SU-DHL-6 (cell line): Measurements from ENCODE around the gene COL20A1.

ENCODE experiments used
- H2AFZ ChIP-seq: fragments of 200-600 bp; sonication (generic); 2 replicates; pipeline ENCODE4 v1.6.1; 2014; ENCODE audit warnings: low read depth, mild to moderate bottlenecking, moderate library complexity, mixed read lengths, antibody characterized with exemption, low read length; ENCODE audit not compliant: severe bottlenecking
- H3F3A ChIP-seq: fragments of 200-600 bp; shearing (Covaris generic); 2 replicates; pipeline ENCODE4 v1.6.0; 2016; ENCODE audit warnings: antibody characterized with exemption, mild to moderate bottlenecking; ENCODE audit not compliant: insufficient read depth
- H3K27ac ChIP-seq: fragments of 200-600 bp; sonication (generic); 2 replicates; pipeline ENCODE4 v1.5.1; 2016; ENCODE audit warnings: low read depth, mild to moderate bottlenecking, low read length, moderate library complexity, mixed read lengths
- H3K27me3 ChIP-seq: fragments of 200-600 bp; sonication (generic), shearing (Covaris generic); 2 replicates; pipeline ENCODE4 v1.6.0; 2014; ENCODE audit warnings: mild to moderate bottlenecking, low read length
- H3K36me3 ChIP-seq: fragments of 200-600 bp; sonication (generic); 2 replicates; pipeline ENCODE4 v1.6.1; 2014; ENCODE audit warnings: mild to moderate bottlenecking, low read length, mixed read lengths
- H3K4me2 ChIP-seq: fragments of 300-600, 200-600 bp; shearing (Covaris generic), sonication (generic); 2 replicates; pipeline ENCODE4 v1.6.0; 2014; ENCODE audit warnings: low read length, low read depth, mild to moderate bottlenecking; ENCODE audit not compliant: poor library complexity, severe bottlenecking
- H3K4me3 ChIP-seq: fragments of 200-600 bp; sonication (generic); 2 replicates; pipeline ENCODE4 v1.5.1; 2014; ENCODE audit warnings: antibody characterized with exemption, low read length, mild to moderate bottlenecking, mixed read lengths; ENCODE audit not compliant: insufficient read depth, poor library complexity, severe bottlenecking
- H3K79me2 ChIP-seq: fragments of 200-600 bp; sonication (generic); 2 replicates; pipeline ENCODE4 v1.6.1; 2014; ENCODE audit warnings: mild to moderate bottlenecking, low read length, moderate library complexity; ENCODE audit not compliant: insufficient read depth
- H3K9ac ChIP-seq: fragments of 200-600 bp; sonication (generic); 2 replicates; pipeline ENCODE4 v1.7.0; 2014; ENCODE audit warnings: mild to moderate bottlenecking, low read length
- H3K9me2 ChIP-seq: fragments of 200-600 bp; sonication (generic); replicated peaks from 2 replicates; pipeline ENCODE4 v1.6.1; 2014; ENCODE audit warnings: low read length; ENCODE audit not compliant: insufficient read depth
- H3K9me3 ChIP-seq: fragments of 200-600 bp; sonication (generic); 2 replicates; pipeline ENCODE4 v1.6.1; 2014; ENCODE audit warnings: low read length, mixed read lengths; ENCODE audit not compliant: insufficient read depth
- H4K20me1 ChIP-seq: fragments of 200-600 bp; sonication (generic); 2 replicates; pipeline ENCODE4 v1.6.1; 2014; ENCODE audit warnings: low read depth, mild to moderate bottlenecking, antibody characterized with exemption, low read length, moderate library complexity, mixed read lengths
- CTCF ChIP-seq: fragments of 200-600 bp; sonication (generic); IDR thresholded peaks from one replicate; pipeline ENCODE4 v1.5.1; 2017; ENCODE audit warnings: antibody characterized with exemption, mild to moderate bottlenecking, low read length, moderate library complexity; ENCODE audit not compliant: insufficient read depth, poor library complexity, severe bottlenecking
- EZH2phosphoT487 ChIP-seq: fragments of 200-600 bp; sonication (generic), shearing (Covaris generic); conservative IDR thresholded peaks from 2 replicates; pipeline ENCODE4 v1.6.1; 2018; ENCODE audit warnings: mild to moderate bottlenecking, antibody characterized with exemption, low read length, moderate library complexity, mixed read lengths

Gene COL20A1

GRCh38 chr20:63255931-63256704 lies 36.9 kb upstream of the COL20A1 start:
- no peaks in the 10 kb centered on the region for H3F3A ChIP-seq
- H3K27ac ChIP-seq = no peak overlapping the region
- H3K9ac ChIP-seq = no peak overlapping the region
- H3K4me2 ChIP-seq = no peak overlapping the region
- no peaks in the 10 kb centered on the region; the same call in 1 of the 2 replicates for H3K27me3 ChIP-seq
- H3K9me3 ChIP-seq = no peaks in the 10 kb centered on the region
- H3K79me2 ChIP-seq = no peaks in the 10 kb centered on the region
- TF ChIP-seq CTCF (no peak), EZH2phosphoT487 (no peak)
- no peak overlapping the region for H2AFZ ChIP-seq
- H3K36me3 ChIP-seq = no peaks in the 10 kb centered on the region
- H3K4me3 ChIP-seq = no peak overlapping the region
- no peaks in the 10 kb centered on the region for H4K20me1 ChIP-seq
- no peaks in the 10 kb centered on the region for H3K9me2 ChIP-seq

- no peak overlapping the region for H2AFZ ChIP-seq
- H3K27me3 ChIP-seq = no peaks in the 10 kb centered on the region; the same call in 1 of the 2 replicates
Measured at GRCh38 chr20:63256954-63257353, 36.0 kb upstream of the COL20A1 start.

GRCh38 chr20:63257629-63258028 lies 35.4 kb upstream of the COL20A1 start:
- H3K79me2 ChIP-seq = no peaks in the 10 kb centered on the region
- no peak for TF ChIP-seq EZH2phosphoT487
- no peak for TF ChIP-seq CTCF
- no peaks in the 10 kb centered on the region for H3F3A ChIP-seq
- H3K9ac ChIP-seq = no peak overlapping the region
- H4K20me1 ChIP-seq = no peaks in the 10 kb centered on the region
- H3K27ac ChIP-seq = no peak overlapping the region
- H3K4me2 ChIP-seq = no peak overlapping the region
- H3K4me3 ChIP-seq = no peak overlapping the region
- H2AFZ ChIP-seq = no peak overlapping the region
- H3K9me3 ChIP-seq = no peaks in the 10 kb centered on the region
- no peaks in the 10 kb centered on the region for H3K36me3 ChIP-seq
- no peaks in the 10 kb centered on the region for H3K9me2 ChIP-seq
- H3K27me3 ChIP-seq = no peaks in the 10 kb centered on the region; the same call in 1 of the 2 replicates

More at GRCh38 chr20:63256954-63257353, 36.0 kb upstream of the COL20A1 start:
- Histone ChIP-seq H4K20me1 (no peaks in the 10 kb centered on the region), H3K36me3 (no peaks in the 10 kb centered on the region), H3K9ac (no peak overlapping the region), H3K9me2 (no peaks in the 10 kb centered on the region), H3K4me3 (no peak overlapping the region), H3F3A (no peaks in the 10 kb centered on the region), H3K4me2 (no peak overlapping the region), H3K27ac (no peak overlapping the region), H3K9me3 (no peaks in the 10 kb centered on the region), H3K79me2 (no peaks in the 10 kb centered on the region)
- TF ChIP-seq CTCF = no peak
- TF ChIP-seq EZH2phosphoT487 = no peak
